Activated T-helper 1 cell treated with Interleukin-2 at 50 U/mL for 16 hours (primary cell): ENCODE data around the gene C10orf71.

ENCODE experiments used
- DNase-seq: peaks from one replicate; pipeline ENCODE4 v3.0.0-alpha.2; 2020; ENCODE audit warnings: low read depth

The C10orf71 gene

DNA sequence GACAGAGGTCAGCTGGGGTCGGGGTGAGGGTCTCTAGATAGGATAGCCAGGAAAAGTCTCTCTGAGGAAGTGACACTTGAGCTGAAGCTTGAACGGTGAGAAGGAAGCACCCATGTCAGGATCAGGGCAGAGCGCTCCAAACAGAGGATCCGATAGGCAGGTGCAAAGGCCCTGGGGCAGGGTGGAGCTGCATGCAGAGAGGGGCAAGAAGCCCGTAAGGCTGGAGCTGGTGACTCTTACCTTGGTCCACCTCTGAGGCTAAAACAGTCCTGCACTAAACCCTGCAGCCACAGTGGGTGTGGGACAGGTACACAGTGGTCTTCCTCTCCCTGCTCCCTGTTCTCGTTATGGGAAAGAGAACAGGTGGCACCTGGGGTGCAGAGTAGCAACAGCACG, 5.8 kb upstream of the C10orf71 start:
- no peak for DNase-seq

DNA sequence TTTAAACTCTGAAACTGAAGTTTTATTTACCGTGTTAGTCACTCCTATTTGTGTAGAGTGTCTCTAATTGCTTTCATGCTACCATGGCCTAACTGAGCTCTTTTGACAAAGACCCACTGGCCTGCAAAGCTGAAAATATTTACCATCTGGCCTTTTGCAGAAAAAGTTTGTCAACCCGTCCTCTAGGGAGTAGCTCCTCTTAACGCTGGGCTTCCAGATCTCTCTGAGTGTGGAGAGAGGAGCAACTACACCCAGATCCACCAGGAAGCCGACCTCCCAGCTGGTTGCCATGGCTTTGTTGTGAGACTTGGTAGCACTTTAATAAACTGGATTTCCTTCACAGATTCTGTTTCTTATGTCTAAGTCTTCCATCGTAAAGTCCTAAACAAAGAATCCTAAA, 4.2 kb upstream of the C10orf71 start:
- DNase-seq = no peak

DNA sequence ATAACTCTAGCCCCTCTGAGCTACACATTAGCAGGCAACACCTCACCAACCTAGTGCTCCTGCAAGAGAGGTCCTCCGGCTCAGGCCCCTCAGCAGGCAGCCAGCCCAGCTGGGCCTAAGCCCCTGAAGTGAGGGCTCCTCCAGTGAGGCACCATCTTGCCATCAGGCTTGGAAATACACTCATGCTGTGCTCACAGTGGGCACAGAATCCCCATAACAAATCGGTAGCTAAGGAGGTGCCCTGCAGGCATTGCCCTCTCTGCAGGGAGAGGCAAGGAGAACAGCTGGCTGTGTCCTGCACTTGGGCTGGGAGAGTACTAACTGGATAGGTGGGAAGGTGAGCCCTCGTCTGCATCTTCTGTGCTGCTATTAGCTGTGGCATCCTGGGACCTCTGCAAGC, 3.7 kb upstream of the C10orf71 start:
- no peak for DNase-seq

DNA sequence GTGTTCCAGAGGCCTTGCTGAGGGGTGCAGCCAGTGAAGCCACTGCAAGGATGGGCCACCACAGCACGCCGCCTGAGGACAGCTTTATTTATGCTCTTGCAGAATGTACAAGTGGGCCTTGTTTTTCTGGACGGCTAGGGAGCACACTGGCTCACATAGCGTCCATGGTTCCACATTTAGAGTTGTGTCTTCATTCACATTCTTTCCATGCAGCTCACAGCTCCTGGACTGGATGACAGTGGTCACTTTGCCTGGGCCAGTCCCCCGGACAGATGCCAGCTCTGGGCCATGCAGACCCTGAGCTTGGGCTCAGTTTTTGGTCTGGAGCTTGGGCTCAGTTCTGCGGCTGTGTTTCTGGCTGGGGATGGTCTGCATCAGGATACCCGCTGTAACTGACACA, 2.6 kb upstream of the C10orf71 start:
- no peak for DNase-seq

DNA sequence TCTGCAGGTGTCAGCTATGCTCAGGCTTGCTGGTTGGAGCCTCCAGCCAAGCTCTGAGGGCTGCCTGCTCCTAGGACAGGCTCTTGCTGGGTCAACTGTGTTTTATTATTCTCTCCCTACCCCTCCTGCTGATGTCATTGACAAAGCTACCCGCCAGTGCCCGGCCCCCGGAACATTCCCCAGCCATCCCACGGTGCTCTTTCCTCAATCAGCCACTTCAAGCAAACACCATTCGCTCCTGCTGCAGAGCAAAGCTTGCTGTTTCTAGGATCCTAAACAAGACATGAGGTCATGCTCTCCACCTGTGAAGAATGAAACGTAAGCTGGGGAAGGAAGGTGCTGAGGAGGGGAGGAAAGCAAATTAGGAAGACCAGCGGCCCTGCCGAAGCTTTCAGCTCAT, 2.1 kb upstream of the C10orf71 start:
- DNase-seq = no peak

DNA sequence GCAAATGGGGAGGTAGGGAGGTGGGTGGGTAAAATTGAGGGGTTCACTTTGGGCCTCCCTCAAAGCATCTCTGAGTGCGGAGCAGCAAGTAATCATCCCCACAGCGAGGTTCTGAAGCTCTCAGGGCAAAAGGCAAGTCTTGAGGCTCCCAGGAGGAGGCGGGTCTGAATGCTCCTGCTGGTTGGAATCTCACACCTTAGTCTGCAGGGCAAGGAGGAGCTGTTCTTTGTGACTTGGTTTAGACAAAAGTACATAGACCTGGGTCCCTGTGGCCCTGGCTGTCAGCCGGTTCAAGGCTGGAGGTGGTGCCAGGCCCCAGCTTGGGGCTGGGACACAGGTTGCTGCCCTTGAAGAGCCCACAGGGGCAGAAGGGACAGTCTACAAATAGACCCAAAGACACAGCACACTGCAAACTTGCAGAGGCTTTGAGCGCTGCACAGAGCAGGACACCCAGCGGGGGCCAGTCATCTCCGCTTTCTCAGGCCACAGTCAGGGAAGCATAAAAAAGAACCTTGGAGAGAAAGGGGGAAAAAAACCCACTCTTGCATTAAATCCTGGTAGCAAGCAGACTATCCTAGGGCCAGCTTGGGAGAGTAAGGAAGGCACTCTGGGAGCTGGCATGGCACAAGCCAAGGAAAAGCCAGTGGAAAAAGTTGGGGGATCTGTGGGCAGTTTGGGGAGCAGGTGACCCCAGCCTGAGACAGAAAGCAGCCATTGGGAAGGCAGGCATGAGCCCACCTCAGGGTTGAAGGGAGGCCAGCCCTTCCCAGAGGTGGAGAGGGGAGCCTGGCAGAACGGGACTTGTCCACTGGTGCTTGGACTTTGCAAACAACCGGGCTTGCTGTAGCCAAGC, 926 bp upstream of the C10orf71 start:
- no peak for DNase-seq

DNA sequence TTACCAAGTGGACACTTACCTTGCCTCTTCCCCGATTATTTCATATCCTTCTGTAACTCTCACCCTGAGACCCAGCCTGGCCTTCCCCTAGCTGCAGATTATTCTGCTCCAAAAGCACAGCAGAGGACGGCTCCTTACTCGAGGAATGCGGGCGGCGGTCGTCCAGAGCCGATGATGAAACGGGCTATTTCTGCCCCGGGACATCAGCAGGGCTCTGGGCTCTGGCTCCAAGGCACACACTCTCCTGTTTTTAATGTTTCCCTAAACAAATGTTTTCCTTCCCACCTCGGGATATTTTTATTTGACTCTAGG, 343 bp upstream of the C10orf71 start:
- DNase-seq = no peak

DNA sequence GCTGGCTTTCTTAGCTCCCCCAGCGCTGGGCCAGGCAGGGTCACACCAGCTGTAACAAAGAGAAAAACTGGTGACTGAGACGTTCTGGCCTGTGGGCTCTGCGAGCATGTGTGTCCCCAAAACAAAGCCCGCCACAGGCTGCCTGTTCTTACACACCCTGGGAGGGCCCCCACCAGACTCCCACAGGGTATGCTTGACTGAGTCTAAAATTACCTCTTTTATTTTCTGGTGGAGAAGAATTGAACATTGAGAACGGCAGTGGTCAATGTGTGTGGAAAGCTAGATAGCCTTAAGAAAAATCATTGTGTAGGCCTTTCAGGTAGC, 808 bp downstream of the C10orf71 start:
- DNase-seq = no peak

DNA sequence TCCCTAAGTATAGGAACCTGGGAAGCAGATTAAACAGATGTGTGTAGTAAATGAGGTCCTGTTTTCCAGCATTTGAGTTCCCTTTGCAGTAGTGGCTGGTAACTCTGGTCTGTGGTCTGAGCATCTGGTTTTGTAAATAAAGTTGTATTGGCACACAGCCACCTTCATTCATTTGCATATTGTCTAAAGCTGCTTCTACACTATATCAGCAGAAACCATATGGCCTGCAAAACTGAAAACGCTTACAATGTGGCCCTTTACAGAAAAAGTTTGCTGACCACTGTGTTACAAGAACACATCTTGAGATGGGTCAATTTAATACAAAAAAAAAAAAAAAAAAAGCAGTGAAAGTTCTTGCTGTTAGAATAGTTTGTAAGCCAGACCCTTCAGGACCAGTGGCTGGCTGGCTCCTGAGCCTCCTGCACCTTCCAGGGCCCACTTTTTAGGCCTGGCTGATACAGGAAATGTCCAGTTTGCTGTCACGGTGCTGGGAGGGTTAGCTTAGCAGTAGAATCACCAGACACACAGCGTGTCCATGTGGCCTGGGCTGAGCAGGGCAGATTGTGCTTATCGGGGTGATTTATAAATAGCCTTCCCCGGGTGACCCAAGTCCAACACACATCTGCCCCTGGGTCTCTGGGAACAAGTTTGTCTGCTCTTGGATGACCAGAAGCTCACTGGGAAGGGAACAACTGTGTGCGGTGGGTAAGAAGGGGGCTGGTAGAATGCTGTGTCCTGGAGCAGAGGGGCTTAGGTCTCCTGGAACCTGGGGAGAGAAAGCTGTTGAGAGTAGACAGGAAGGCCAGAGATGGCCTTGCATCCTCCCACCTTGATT, 1.4 kb downstream of the C10orf71 start:
- DNase-seq = no peak

DNA sequence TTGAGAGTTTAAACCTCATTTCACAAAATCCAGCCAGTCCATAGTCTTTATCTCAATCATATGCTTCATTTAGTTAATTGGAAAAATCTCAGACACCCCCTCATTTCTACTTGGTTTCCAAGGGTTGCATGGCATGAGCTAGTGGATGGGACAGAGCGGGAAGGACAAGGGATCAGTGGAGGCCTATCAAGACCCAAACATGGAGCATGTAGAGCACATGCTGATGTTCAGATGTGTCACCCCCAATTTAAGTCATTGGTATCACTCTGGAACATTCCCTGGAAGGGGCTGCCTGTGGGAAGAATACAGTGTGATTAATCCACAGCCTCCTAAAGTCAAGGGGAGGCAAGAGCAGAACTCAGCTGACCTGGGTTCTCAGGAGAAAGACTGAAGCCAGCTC, 2.3 kb downstream of the C10orf71 start:
- DNase-seq = no peak

DNA sequence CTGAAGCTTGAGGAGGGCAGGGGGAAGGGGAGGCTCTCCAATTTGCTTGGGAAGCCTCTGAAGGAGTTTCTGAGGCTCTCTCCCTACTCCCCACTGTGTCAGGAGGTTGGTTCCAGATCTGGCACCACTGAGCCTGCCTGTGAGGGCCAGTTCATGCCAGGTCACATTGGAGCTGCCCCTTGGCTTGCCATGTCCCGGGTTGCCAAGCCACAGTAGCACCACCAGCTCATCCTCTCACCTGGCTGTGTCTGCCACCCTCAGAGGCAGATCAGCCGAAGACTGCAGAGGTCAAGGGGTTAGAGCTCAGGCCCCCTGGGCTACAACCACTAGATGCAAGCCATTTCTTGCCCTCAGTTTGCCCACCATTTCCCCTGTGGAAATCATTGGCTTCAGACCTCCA, 3.1 kb downstream of the C10orf71 start:
- no peak for DNase-seq

DNA sequence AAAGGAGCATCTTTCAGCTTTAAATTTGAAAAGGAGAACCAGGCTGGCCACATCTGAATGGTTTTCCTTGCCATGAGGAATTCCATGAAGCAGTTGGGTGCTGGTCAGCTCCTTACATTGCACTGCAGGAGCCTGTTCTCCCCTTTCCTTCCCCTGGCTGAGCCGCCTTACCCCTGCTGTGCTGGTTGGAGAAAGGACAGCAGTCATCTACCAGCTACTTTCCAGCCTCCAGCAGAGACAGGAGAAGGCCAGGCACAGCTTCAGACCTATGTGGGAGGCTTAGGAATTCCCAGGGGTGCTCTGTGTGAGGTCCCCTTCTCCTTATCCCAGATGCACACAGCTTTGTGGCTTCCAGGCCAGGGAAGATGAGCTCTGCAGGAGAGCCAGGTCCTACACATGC, 4.7 kb downstream of the C10orf71 start:
- no peak for DNase-seq

DNA sequence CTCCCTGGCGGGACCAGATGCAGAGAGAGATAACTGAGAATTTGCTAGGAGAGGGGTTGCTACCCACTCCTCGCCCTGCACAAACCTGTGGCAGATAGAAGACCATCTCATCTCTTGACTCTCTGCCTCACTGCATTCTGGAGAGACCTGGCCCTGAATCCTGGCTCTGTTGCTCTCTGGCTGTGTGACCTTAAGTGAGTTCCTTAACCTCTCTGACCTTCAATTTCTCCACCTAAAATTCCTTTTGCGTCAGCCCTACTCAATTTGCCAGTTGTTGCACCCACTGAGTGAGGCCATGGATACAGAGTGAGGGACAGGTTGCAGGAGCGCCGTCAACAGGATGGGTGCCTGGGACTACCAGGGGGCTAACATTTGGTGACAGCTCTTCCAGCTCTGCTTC, 5.2 kb downstream of the C10orf71 start:
- DNase-seq = no peak

DNA sequence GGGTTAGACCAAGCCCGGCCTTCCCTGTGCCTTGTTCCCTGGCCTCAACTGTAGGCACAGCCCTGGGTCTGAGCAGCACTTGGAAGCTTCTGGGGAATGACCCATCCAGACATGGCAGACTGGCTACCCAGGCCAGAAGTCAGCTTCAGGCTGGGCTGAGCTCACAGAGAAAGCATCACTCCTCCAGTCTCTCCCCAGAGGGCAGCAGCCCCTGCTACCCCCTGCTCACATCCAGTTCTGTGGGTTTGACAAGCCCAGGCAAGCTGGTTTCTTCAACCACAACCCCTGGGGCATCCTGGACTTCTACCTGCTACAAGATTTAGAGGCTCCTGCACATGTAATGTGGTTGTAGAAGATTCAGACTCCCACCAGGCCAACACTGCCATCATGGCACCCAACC, 9.0 kb downstream of the C10orf71 start:
- no peak for DNase-seq

DNA sequence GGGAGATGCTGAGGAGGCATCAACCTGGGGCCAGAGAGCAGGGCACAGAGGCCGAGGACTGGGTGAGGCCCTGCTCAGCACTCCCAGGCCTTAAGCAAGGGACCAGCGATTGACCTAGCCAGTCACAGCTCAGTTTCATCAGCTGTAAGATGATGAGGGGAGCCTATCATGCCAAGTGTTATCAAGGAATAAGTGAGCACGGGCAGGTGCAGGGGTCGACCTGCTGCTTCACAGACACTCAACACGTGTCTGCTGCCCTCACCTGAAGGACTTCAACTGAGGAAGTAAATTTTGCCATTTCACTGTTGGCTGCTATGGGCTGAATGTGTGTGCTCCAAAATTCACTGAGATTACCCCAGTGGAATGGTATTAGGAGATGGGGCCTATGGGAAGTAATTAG, 9.9 kb downstream of the C10orf71 start:
- DNase-seq = no peak

DNA sequence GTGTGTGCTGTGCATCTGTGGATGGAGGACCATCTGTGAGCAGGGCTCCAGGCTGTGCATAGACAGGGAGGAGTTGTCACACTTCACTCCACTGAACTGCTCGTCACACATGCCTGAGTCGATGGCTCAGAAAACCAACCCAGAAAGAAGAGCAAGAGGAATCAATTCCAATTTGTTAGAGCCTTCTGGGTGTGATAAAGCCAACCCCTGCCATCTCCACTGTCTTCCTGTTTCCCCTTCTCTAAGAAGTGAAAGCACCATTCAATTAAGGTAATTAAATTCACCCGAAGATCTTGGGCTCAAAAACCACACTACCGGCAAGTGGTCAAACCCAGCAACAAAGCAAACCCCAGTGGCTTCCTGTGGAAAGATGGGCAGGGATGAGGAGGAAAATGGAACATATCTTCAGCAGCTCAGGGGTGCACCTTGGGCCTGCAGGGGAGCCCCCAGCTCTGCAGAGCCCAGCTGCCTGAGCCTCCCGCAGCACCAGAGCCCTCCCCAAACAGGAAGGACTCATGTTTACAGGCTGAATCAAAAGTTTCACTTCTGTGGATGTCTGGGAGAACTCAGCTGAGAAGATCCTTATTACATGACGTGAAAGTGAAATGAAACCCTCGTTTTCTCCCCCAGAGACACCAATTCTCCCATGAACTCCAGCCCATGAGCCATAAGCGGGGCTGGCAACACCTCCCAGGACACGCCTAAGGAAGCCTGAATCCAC, 10.9 kb downstream of the C10orf71 start:
- DNase-seq = no peak

DNA sequence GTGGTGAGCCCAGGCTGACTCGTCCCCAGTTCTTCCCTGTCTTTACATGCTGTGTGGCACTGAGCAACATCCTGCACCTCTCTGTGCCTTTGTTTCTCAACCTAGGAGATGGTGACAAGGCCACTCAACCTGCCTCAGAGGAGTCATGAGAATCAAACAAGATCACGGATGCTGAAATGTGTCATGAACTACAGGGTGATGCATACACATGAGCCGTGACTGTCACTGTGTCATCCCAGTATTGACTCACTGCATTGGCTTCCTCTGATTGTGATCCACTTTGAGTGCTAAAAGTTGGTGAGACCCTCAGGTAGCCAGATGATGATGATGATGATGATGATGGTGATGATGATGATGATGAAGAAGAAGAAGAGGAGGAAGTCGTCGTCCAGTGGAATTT, 11.5 kb downstream of the C10orf71 start:
- DNase-seq = no peak

DNA sequence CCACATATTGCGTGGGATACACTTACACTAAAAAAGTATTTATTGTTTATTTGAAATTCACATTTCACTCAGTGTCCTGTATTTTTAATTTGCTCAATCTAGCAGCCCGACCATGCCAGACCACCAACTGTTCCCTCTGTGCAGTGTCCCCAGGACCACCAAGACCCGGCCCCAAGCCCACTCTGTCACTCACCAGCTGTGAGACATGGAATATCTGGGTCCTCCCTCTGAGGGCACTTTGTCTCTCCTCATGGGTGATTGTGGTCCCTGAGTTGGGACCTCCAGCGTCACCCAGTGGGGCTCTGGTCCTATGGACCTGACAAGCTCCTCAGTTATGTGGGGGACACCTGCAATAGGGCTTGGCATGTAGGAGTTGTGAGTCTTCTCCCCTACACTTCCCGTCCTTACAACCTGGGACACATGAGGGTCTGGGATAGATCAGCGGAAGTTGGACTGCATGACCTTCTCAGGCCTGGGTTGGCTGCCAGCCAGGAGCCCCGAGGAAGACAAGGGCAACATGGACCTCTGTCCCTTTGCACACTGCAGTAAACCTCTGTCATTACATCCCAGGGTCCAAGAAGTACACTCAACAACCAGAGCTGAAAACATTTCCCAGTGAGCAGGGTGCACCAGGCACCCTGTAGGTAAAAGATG, 12.1 kb downstream of the C10orf71 start:
- no peak for DNase-seq

DNA sequence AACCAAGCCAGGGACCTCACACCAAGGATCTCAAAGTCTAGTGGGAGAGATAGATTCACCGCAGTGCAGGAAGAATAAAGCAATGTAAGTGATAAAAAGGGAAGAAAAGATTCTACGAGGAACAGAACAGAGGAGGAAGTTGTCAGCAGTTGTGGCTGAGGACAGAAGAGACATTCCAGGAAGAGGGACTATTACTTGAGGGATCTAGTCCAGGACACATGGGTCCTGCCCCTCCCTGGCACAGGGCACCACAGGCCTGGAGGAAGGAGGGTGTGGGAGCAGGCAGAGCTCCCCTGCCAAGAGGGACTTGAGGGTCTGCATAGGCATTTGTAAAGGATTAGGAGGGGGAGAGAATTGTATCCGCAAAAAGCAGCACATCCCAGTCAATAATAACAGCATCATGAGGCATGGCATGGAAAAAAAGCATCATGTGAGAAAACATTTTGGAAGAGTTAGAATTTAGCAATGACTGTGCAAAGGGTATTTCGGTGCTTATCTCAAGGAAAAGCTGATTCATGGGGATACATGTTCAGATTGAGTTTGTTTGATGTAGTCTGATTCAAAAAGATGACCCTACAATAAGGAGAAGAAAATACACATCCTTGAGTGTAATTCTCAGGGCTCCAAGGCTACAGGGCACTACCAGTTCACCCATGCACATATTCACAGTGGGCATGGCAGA, 12.7 kb downstream of the C10orf71 start:
- DNase-seq = no peak

DNA sequence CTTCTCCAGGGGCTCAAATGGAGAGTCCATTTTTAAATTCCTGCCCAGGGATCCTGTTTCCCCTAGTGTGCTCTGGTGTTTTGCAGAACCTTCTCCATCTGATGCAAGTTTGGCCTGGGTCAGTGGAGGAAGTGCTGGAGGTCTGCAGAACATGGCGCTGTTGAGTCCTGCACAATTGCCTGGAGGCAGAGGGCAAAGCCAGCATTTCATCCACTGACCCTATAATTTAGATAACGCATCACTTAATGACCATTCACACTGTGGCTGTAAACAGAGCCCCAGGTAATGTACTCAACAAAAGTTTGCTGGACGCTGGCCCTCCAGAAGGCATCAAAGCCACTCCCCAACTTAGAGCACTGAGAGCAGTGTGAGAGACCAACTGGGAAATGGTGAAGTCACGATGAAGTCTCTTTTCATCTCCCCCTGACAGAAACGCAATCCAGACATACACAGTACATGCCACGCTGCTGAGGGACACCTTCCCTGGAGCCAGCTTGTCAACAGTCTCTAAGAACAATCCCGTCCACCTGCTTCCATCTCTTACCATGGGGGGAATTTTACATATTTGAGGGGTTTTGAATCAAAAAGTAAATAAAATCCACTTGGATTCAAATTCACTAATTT, 13.4 kb downstream of the C10orf71 start:
- DNase-seq = no peak

DNA sequence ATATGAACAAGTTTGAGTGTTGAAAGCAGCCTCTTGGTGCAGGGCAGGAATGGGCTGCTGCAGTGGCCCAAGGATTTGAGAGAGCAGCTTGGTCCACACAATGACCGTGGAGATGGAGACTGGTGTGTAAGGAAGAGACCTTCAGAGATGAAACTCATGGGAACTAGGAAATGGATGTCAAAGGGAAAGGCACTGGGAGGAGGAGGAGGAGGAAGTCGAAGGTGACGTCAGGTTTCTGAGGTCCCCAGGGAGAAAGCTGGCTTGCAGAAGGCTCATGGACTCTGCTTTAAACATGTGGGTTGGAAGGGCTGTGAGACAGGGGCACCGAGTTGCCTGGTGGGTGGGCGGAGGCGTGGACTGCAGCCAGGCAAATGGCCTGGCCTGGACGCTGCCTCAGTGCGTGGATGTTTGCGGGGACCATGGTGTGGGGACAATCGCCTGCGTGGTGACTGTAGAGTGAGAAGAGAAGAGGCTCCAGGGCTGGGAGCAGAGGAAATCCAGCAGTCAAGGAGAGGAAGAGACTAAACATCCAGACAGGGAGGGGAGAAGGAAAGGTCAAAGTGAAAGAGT, 14.6 kb downstream of the C10orf71 start:
- DNase-seq = no peak
